Bronchial epithelial cell (primary cell): ENCODE measurements around the gene KRT38. TPM values are rescaled to one million over a fixed set of nuclear protein-coding genes. Genes with fewer than 3 reads are reported as not detected.

Experiments
- DNase-seq: peaks from one replicate; pipeline ENCODE4 v3.0.0-alpha.2; 2010; ENCODE audit warnings: low read depth
- FAIRE-seq: peaks from 2 replicates; lab custom pipeline; 2011; peaks lifted over from hg19 to GRCh38; lab: Jason Lieb, UNC
- H3K27me3 ChIP-seq: 2 replicates; pipeline ENCODE4 v1.5.1; 2011; ENCODE audit warnings: low read length; ENCODE audit not compliant: control insufficient read depth, insufficient read depth
- H3K36me3 ChIP-seq: 2 replicates; pipeline ENCODE4 v1.5.1; 2011; ENCODE audit warnings: low read length; ENCODE audit not compliant: control insufficient read depth, insufficient read depth
- H3K4me3 ChIP-seq: 2 replicates; pipeline ENCODE4 v1.5.1; 2011; ENCODE audit warnings: mild to moderate bottlenecking, low read depth, low read length, control low read depth
- CTCF ChIP-seq: IDR thresholded peaks from 2 replicates; pipeline ENCODE4 v1.5.1; 2011; ENCODE audit warnings: mild to moderate bottlenecking, moderate library complexity, low read length, control low read depth, inconsistent platforms; ENCODE audit not compliant: insufficient read depth, severe bottlenecking
- total RNA-seq: library from RNA; depleted of rRNA; stranded (reverse); fragments of >200 nt; gene quantifications from 2 replicates; pipeline ENCODE4 v1.2.1, GENCODE V29; 2014

The KRT38 gene
- total RNA-seq, 1 donor from 2014 or later, result not detected

- H3K27me3 ChIP-seq, result no peaks in the 10 kb centered on the region
- no peak for DNase-seq
- no peak for TF ChIP-seq CTCF
- H3K36me3 ChIP-seq, result no peaks in the 10 kb centered on the region
- FAIRE-seq, result no peak
- no peak overlapping the region for H3K4me3 ChIP-seq
These were observed 54.6 kb downstream of the KRT38 start for GRCh38 chr17:41386227-41386626.

Other genes starting within 250 kb of the KRT38 start
- not detected in 2 replicates for gene KRTAP9-2, start 214.3 kb downstream of the KRT38 start, total RNA-seq
- gene KRTAP9-3, start 208.5 kb downstream of the KRT38 start, total RNA-seq, result not detected in 2 replicates
- gene KRTAP9-8, start 203.0 kb downstream of the KRT38 start, total RNA-seq, result not detected in 2 replicates
- gene KRTAP9-4, start 191.3 kb downstream of the KRT38 start, total RNA-seq, result not detected in 2 replicates
- gene KRTAP9-9, start 185.6 kb downstream of the KRT38 start, total RNA-seq, result not detected in 2 replicates
- gene KRTAP9-6, start 175.6 kb downstream of the KRT38 start, total RNA-seq, result not detected in 2 replicates
- gene KRTAP9-7, start 165.3 kb downstream of the KRT38 start, total RNA-seq, result not detected in 2 replicates
- gene KRTAP29-1, start 138.1 kb downstream of the KRT38 start, total RNA-seq, result not detected in 2 replicates
- not detected in 2 replicates for gene KRTAP16-1, start 131.7 kb downstream of the KRT38 start, total RNA-seq
- not detected in 2 replicates for gene KRTAP17-1, start 125.3 kb downstream of the KRT38 start, total RNA-seq
- gene KRT33A, start 90.2 kb downstream of the KRT38 start, total RNA-seq, result 0.13 TPM in 1 of 2 replicates, not detected in the other
- gene KRT33B, start 71.2 kb downstream of the KRT38 start, total RNA-seq, result 0.79 and 1.7 TPM in 2 replicates
- 0.26 and 0.53 TPM in 2 replicates for gene KRT34, start 58.7 kb downstream of the KRT38 start, total RNA-seq
- 0.26 TPM in 1 of 2 replicates, not detected in the other for gene KRT31, start 43.4 kb downstream of the KRT38 start, total RNA-seq
- not detected in 2 replicates for gene KRT37, start 16.4 kb downstream of the KRT38 start, total RNA-seq
- gene KRT32, start 26.4 kb upstream of the KRT38 start, total RNA-seq, result 0.13 TPM in 1 of 2 replicates, not detected in the other
- not detected in 2 replicates for gene KRT35, start 40.2 kb upstream of the KRT38 start, total RNA-seq
- under 0.01 TPM in 1 of 2 replicates, not detected in the other for gene KRT36, start 48.9 kb upstream of the KRT38 start, total RNA-seq
- 112 and 242 TPM in 2 replicates for gene KRT13, start 64.6 kb upstream of the KRT38 start, total RNA-seq
- 67.9 and 71.8 TPM in 2 replicates for gene KRT15, start 77.9 kb upstream of the KRT38 start, total RNA-seq
- gene KRT19, start 87.3 kb upstream of the KRT38 start, total RNA-seq, result 3,104 and 4,112 TPM in 2 replicates
- gene KRT9, start 131.1 kb upstream of the KRT38 start, total RNA-seq, result 0.26 and 0.51 TPM in 2 replicates
- 463 and 1,445 TPM in 2 replicates for gene KRT14, start 145.9 kb upstream of the KRT38 start, total RNA-seq
- 1,390 and 10,131 TPM in 2 replicates for gene KRT16, start 171.8 kb upstream of the KRT38 start, total RNA-seq
- gene KRT17, start 183.6 kb upstream of the KRT38 start, total RNA-seq, result 25,286 and 30,463 TPM in 2 replicates
- 191 and 204 TPM in 2 replicates for gene EIF1, start 247.9 kb upstream of the KRT38 start, total RNA-seq